ENCODE results near the gene TRAPPC4.
"Not testable (repeated sequence)": the region's sequence is repeated elsewhere in the genome, so short reads cannot be mapped to it uniquely, and the experiment has no call there.

TRAPPC4 gene

DNA sequence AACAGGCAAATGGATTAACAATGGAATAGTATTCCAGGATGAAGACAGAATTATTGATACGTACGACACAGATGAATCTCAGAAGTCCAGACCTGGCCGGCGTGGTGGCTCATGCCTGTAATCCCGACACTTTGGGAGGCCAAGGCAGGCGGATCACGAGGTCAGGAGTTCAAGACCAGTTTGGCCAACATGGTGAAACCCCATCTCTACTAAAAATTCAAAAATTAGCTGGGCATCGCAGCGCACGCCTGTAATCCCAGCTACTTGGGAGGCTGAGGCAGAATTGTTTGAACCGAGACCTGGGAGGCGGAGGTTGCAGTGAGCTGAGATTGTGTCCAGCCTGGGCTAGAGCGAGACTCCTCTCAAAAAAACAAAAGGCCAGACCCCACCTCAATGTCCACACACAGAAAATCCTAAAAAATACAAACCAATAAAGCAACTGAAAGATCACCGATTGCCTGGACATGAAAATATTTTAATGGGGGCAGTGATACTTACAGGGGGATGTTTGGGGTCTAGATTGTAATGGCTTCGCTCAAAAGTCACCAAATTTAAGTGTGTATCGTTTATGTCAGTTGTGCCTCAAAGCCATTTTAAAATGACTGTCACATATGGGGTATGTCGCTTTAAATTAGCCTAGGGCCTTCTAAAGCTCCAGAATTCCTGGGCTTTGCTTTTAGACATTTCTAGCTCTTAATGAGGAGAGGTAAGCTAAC is 4.2 kb upstream of the TRAPPC4 start:
- no peak for DNase-seq (ENCODE audit: low spot score)

DNA sequence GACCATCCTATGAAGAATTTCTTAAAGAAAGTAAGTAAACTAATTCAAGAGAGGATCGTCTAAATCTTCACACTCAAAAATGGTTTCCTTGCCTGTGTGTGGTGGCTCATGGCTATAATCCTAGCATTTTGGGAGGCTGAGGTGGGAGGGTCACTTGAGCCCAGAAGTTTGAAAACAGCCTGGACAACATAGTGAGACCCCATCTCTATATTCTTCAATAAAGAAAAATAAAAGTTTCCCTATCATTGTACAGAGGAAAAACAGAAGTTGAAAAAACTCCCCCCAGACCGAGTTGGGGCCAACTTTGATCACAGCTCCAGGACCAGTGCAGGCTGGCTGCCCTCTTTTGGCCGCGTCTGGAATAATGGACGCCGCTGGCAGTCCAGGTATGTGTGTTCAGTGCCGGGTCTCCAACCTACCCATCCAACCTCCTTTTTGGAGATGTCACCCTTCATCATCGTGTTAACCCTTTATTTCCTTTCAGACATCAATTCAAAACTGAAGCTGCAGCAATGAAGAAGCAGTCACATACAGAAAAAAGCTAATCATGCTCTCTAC is 3.4 kb upstream of the TRAPPC4 start:
- no peak for DNase-seq (ENCODE audit: low spot score)

- DNase-seq (ENCODE audit: low spot score): no peak
Measured at GRCh38 chr11:119016216-119017009, 2.2 kb upstream of the TRAPPC4 start.

GRCh38 chr11:119017377-119017776 is 1.2 kb upstream of the TRAPPC4 start:
- DNase-seq (ENCODE audit: low spot score): not testable (repeated sequence)

- no peak for DNase-seq (ENCODE audit: low spot score)
Measured at GRCh38 chr11:119019996-119020395, 1.4 kb downstream of the TRAPPC4 start.

- no peak for DNase-seq (ENCODE audit: low spot score)
Measured at GRCh38 chr11:119021631-119022030, 3.1 kb downstream of the TRAPPC4 start.

DNA sequence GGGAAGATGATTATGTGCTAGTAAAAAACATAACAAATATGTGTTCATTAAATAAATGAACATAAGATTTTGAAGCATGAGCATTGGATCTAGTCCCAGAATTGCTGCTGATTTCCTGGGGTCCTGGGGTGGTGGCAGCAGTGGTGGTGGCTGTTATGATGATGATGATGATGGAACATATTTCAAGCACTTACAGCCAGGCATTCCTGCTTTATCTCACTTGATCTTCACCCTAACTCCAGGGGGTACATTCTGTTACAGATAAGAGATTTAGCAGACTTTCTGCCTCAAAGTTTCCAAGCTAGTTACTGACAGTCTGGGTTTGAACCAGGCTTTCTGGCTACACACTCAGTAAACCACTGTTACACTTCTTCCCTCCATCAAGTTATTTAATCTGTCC is 5.2 kb downstream of the TRAPPC4 start:
- no peak for DNase-seq (ENCODE audit: low spot score)

- DNase-seq (ENCODE audit: low spot score): no peak
Measured at GRCh38 chr11:119024430-119025098, 6.0 kb downstream of the TRAPPC4 start.

DNA sequence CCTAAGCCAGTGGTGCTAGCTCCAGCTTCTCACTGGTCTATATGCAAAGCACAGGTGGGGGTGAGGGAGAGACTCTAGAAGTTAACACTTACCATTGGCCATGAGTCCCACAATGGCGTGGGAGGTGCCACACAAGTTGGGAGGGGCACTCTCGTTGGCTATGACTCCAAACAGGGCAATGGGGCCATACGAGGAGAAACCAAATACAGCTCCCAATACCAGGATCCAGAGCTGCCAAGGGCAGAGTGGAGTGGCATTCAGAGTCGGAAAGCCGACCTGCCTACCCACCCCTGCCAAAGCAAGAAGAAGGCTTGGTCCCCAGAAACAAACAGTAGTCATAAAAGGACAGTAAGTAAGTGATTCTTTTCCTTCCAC is 6.5 kb downstream of the TRAPPC4 start:
- DNase-seq (ENCODE audit: low spot score): no peak

GRCh38 chr11:119025541-119025940 is 7.0 kb downstream of the TRAPPC4 start:
- DNase-seq (ENCODE audit: low spot score): no peak

DNA sequence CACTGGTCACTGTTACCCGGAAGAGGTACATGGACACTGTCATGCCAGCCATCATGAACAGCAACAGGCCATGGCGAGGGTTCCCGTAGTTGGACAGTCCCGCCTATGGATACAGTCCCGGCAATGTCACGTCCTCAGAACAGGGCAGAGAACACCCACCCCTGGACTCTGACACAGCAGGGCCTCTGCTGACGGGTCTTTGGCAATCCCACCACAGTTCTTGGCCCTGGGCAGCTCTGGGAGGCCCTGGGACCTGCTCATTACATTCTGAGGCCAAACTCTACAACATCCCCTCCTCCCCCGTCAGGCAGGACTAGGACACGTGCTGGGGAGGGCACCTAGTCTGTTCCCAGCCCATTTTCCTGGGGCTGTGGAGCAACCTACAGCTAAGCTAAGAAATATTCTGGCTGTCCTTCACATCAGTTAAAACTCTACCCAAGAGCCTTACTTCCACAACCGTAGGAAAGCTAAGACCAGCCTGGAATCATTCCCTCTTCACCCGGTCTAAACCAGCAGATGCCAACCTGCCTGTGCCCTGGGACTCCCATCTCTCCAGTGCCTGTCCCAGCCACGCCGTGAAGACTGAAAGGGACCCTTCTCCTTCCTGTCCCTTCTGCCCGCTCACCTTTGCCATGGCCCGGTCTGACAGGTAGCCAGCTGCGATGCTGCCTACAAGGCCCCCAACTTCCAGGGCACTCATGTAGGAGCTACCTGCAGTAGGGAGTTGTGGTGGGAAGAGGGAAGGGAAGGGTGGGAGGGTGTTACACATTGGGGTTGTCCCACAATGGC is 7.6 kb downstream of the TRAPPC4 start:
- DNase-seq (ENCODE audit: low spot score): no peak

GRCh38 chr11:119026970-119027369 is 8.4 kb downstream of the TRAPPC4 start:
- no peak for DNase-seq (ENCODE audit: low spot score)

GRCh38 chr11:119027561-119028345 is 9.2 kb downstream of the TRAPPC4 start:
- DNase-seq (ENCODE audit: low spot score): no peak

GRCh38 chr11:119028346-119029068 is 9.9 kb downstream of the TRAPPC4 start:
- no peak for DNase-seq (ENCODE audit: low spot score)

GRCh38 chr11:119029069-119029339 is 10.4 kb downstream of the TRAPPC4 start:
- DNase-seq (ENCODE audit: low spot score): peak; percentile 78

DNA sequence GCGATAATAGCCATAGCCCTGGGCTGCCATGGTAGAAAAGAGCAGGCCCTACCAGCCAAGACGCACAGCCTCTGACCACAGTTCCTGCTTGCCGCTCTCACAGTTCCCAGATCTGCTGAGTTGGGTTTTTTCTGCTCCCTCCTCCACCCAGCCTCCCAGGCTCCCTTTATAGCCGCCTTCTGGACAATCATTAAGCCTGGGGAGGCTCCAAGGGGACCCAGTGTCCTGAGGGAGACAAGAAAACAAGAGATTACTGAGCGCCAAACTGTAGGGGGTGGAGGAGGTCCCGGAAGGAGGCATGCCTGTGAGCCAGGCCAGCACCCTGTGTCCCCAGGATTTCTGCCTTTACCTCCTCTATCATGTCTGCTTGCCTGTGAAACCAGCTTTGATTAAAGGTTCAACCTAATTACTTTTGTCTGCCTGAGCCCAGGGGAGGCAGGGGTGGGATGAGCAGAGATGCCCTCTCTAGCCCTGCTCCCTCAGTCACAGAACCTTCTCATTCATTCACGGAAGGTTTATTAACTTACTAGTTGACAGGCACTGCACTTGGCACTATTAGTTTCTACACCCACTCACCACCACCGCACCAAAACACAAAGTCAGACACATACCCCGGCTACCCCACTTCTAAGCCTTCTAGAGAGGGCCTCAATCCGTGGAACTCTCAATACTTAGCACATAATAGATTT is 10.9 kb downstream of the TRAPPC4 start:
- DNase-seq (ENCODE audit: low spot score): peak; percentile 30

DNA sequence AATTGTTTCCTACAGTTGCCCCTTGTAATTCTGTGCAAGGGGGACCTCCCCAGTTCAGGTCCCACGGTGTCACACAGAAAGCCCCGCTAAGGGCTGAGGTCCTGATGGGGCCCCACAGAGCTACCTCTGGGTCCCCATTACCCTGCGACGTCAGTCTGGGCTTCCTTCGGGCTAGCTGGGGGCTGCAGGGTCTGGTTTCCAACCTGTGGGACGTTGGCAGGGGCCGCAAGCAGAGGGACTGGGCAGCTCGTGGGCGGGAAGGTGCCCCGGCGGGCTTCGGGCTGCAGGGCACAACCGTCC is 11.4 kb downstream of the TRAPPC4 start:
- DNase-seq (ENCODE audit: low spot score): no peak

GRCh38 chr11:119030329-119031047 is 11.9 kb downstream of the TRAPPC4 start, which contains the start of gene SLC37A4:
TSS of gene SLC37A4 (minus strand) at chr11:119030877.
- DNase-seq (ENCODE audit: low spot score): peak; percentile 99

DNA sequence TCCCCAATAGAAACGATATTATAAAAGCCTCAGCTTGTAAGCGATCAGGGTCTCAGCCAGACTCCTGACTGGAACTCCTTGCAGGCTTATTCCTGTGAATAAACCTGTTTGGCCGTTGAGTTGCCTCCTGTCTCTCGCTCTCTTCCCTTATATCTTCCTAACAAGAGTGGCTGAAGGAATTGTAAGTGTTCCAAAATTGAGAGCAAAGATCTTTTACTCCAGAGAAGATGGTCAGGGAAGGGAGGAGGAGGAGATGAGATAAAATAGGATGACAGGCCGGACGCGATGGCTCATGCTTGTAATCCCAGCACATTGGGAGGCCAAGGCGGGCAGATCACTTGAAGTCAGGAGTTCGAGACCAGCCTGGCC is 13.3 kb downstream of the TRAPPC4 start:
- DNase-seq (ENCODE audit: low spot score): no peak

DNA sequence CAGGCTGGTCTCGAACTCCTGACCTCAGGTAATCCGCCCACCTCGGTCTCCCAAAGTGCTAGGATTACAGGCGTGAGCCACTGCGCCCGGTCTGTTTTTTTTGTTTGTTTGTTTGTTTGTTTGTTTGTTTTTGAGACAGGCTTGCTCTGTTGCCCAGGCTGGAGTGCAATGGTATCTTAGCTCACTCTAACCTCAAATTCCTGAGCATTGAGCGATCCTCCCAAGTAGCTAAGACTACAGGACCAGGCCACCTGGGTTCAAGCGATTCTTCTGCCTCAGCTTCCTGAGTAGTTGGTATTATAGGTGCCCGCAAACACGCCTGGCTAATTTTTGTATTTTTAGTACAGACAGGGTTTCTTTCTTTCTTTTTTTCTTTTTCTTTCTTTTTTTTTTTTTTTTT is 14.9 kb downstream of the TRAPPC4 start:
- not testable (repeated sequence) for DNase-seq (ENCODE audit: low spot score)
